ENCODE data around the gene SMIM35. TPM values are rescaled to one million over a fixed set of nuclear protein-coding genes. Genes with fewer than 3 reads are reported as not detected.

The SMIM35 gene
- polyA plus RNA-seq, 1 donor, result 0.46 TPM

GRCh38 chr11:118048472-118049370 lies 38.0 kb downstream of the SMIM35 start:
- DNase-seq, result no peak
- Histone ChIP-seq H3K27ac (ENCODE audit: low read length) (no peak overlapping the region), H3K9me3 (ENCODE audit: control insufficient read depth, low read depth, low read length) (no peaks in the 10 kb centered on the region), H3K36me3 (ENCODE audit: control insufficient read depth, insufficient read depth, low read length) (no peaks in the 10 kb centered on the region), H3K4me3 (ENCODE audit: low read length) (no peak overlapping the region), H3K27me3 (ENCODE audit: control insufficient read depth, insufficient read depth, low read length) (peaks cover 2% of the 10 kb centered on the region), H3K4me1 (ENCODE audit: control insufficient read depth, insufficient read depth, low read length) (no peaks in the 10 kb centered on the region)
- WGBS (ENCODE audit: insufficient coverage, low lambda C conversion rate), result 83% methylated on average over 3 of the region's 11 CpGs

- no peaks in the 10 kb centered on the region for H3K9me3 ChIP-seq (ENCODE audit: control insufficient read depth, low read depth, low read length)
- H3K27ac ChIP-seq (ENCODE audit: low read length), result no peak overlapping the region
- DNase-seq, result no peak
- H3K4me3 ChIP-seq (ENCODE audit: low read length), result no peak overlapping the region
- H3K27me3 ChIP-seq (ENCODE audit: control insufficient read depth, insufficient read depth, low read length), result peaks cover 2% of the 10 kb centered on the region
- no peaks in the 10 kb centered on the region for H3K36me3 ChIP-seq (ENCODE audit: control insufficient read depth, insufficient read depth, low read length)
- 92% methylated on average over 2 of the region's 4 CpGs for WGBS (ENCODE audit: insufficient coverage, low lambda C conversion rate)
- H3K4me1 ChIP-seq (ENCODE audit: control insufficient read depth, insufficient read depth, low read length), result no peaks in the 10 kb centered on the region
These were observed 39.0 kb downstream of the SMIM35 start for GRCh38 chr11:118047749-118048148.

- Histone ChIP-seq H3K27me3 (ENCODE audit: control insufficient read depth, insufficient read depth, low read length) (peaks cover 2% of the 10 kb centered on the region), H3K4me1 (ENCODE audit: control insufficient read depth, insufficient read depth, low read length) (no peaks in the 10 kb centered on the region), H3K9me3 (ENCODE audit: control insufficient read depth, low read depth, low read length) (no peaks in the 10 kb centered on the region), H3K27ac (ENCODE audit: low read length) (no peak overlapping the region), H3K36me3 (ENCODE audit: control insufficient read depth, insufficient read depth, low read length) (no peaks in the 10 kb centered on the region), H3K4me3 (ENCODE audit: low read length) (no peak overlapping the region)
- DNase-seq, result no peak
- WGBS (ENCODE audit: insufficient coverage, low lambda C conversion rate), result 100% methylated on average over 1 of the region's 8 CpGs
These were observed 39.6 kb downstream of the SMIM35 start for GRCh38 chr11:118046964-118047700.

GRCh38 chr11:118046051-118046963 lies 40.5 kb downstream of the SMIM35 start:
- no peak overlapping the region for H3K4me3 ChIP-seq (ENCODE audit: low read length)
- WGBS (ENCODE audit: insufficient coverage, low lambda C conversion rate), result no CpG with 5 or more reads among the region's 5 CpGs
- no peaks in the 10 kb centered on the region for H3K36me3 ChIP-seq (ENCODE audit: control insufficient read depth, insufficient read depth, low read length)
- peaks cover 2% of the 10 kb centered on the region for H3K27me3 ChIP-seq (ENCODE audit: control insufficient read depth, insufficient read depth, low read length)
- H3K9me3 ChIP-seq (ENCODE audit: control insufficient read depth, low read depth, low read length), result no peaks in the 10 kb centered on the region
- no peak overlapping the region for H3K27ac ChIP-seq (ENCODE audit: low read length)
- DNase-seq, result no peak
- H3K4me1 ChIP-seq (ENCODE audit: control insufficient read depth, insufficient read depth, low read length), result no peaks in the 10 kb centered on the region

GRCh38 chr11:118045191-118045590 lies 41.6 kb downstream of the SMIM35 start:
- peaks cover 2% of the 10 kb centered on the region for H3K27me3 ChIP-seq (ENCODE audit: control insufficient read depth, insufficient read depth, low read length)
- H3K36me3 ChIP-seq (ENCODE audit: control insufficient read depth, insufficient read depth, low read length), result no peaks in the 10 kb centered on the region
- no peaks in the 10 kb centered on the region for H3K4me1 ChIP-seq (ENCODE audit: control insufficient read depth, insufficient read depth, low read length)
- no peak overlapping the region for H3K27ac ChIP-seq (ENCODE audit: low read length)
- no peak for DNase-seq
- no peaks in the 10 kb centered on the region for H3K9me3 ChIP-seq (ENCODE audit: control insufficient read depth, low read depth, low read length)
- no CpG with 5 or more reads among the region's 2 CpGs for WGBS (ENCODE audit: insufficient coverage, low lambda C conversion rate)
- H3K4me3 ChIP-seq (ENCODE audit: low read length), result no peak overlapping the region

GRCh38 chr11:118042796-118043195 lies 44.0 kb downstream of the SMIM35 start:
- WGBS (ENCODE audit: insufficient coverage, low lambda C conversion rate), result 82% methylated on average over 2 of the region's 4 CpGs
- no peaks in the 10 kb centered on the region for H3K9me3 ChIP-seq (ENCODE audit: control insufficient read depth, low read depth, low read length)
- peaks cover 2% of the 10 kb centered on the region for H3K27me3 ChIP-seq (ENCODE audit: control insufficient read depth, insufficient read depth, low read length)
- H3K36me3 ChIP-seq (ENCODE audit: control insufficient read depth, insufficient read depth, low read length), result no peaks in the 10 kb centered on the region
- no peak overlapping the region for H3K27ac ChIP-seq (ENCODE audit: low read length)
- no peak overlapping the region for H3K4me3 ChIP-seq (ENCODE audit: low read length)
- H3K4me1 ChIP-seq (ENCODE audit: control insufficient read depth, insufficient read depth, low read length), result no peaks in the 10 kb centered on the region
- DNase-seq, result no peak

- no peaks in the 10 kb centered on the region for H3K9me3 ChIP-seq (ENCODE audit: control insufficient read depth, low read depth, low read length)
- no peaks in the 10 kb centered on the region for H3K4me1 ChIP-seq (ENCODE audit: control insufficient read depth, insufficient read depth, low read length)
- no peak overlapping the region for H3K4me3 ChIP-seq (ENCODE audit: low read length)
- H3K27ac ChIP-seq (ENCODE audit: low read length), result no peak overlapping the region
- DNase-seq, result no peak
- no peaks in the 10 kb centered on the region for H3K36me3 ChIP-seq (ENCODE audit: control insufficient read depth, insufficient read depth, low read length)
- no peaks in the 10 kb centered on the region for H3K27me3 ChIP-seq (ENCODE audit: control insufficient read depth, insufficient read depth, low read length)
- 83% methylated on average over 1 of the region's 1 CpG for WGBS (ENCODE audit: insufficient coverage, low lambda C conversion rate)
These were observed 44.6 kb downstream of the SMIM35 start for GRCh38 chr11:118042141-118042540.

GRCh38 chr11:118033443-118033842 lies 53.3 kb downstream of the SMIM35 start:
- H3K27ac ChIP-seq (ENCODE audit: low read length), result no peak overlapping the region
- no peak for DNase-seq
- no CpG with 5 or more reads among the region's 4 CpGs for WGBS (ENCODE audit: insufficient coverage, low lambda C conversion rate)

GRCh38 chr11:118028626-118029025 lies 58.1 kb downstream of the SMIM35 start:
- WGBS (ENCODE audit: insufficient coverage, low lambda C conversion rate), result 100% methylated on average over 1 of the region's 3 CpGs
- H3K36me3 ChIP-seq (ENCODE audit: control insufficient read depth, insufficient read depth, low read length), result no peaks in the 10 kb centered on the region
- H3K4me1 ChIP-seq (ENCODE audit: control insufficient read depth, insufficient read depth, low read length), result no peaks in the 10 kb centered on the region
- no peaks in the 10 kb centered on the region for H3K9me3 ChIP-seq (ENCODE audit: control insufficient read depth, low read depth, low read length)
- H3K27ac ChIP-seq (ENCODE audit: low read length), result no peak overlapping the region
- no peak overlapping the region for H3K4me3 ChIP-seq (ENCODE audit: low read length)
- peaks cover 8% of the 10 kb centered on the region for H3K27me3 ChIP-seq (ENCODE audit: control insufficient read depth, insufficient read depth, low read length)
- no peak for DNase-seq

More at GRCh38 chr11:118033443-118033842, 53.3 kb downstream of the SMIM35 start:
- Histone ChIP-seq H3K27me3 (ENCODE audit: control insufficient read depth, insufficient read depth, low read length) (peaks cover 4% of the 10 kb centered on the region), H3K36me3 (ENCODE audit: control insufficient read depth, insufficient read depth, low read length) (no peaks in the 10 kb centered on the region), H3K4me3 (ENCODE audit: low read length) (no peak overlapping the region), H3K9me3 (ENCODE audit: control insufficient read depth, low read depth, low read length) (no peaks in the 10 kb centered on the region), H3K4me1 (ENCODE audit: control insufficient read depth, insufficient read depth, low read length) (no peaks in the 10 kb centered on the region)

GRCh38 chr11:118027694-118028093 lies 59.1 kb downstream of the SMIM35 start:
- Histone ChIP-seq H3K27me3 (ENCODE audit: control insufficient read depth, insufficient read depth, low read length) (peaks cover 8% of the 10 kb centered on the region), H3K9me3 (ENCODE audit: control insufficient read depth, low read depth, low read length) (no peaks in the 10 kb centered on the region), H3K4me3 (ENCODE audit: low read length) (no peak overlapping the region), H3K4me1 (ENCODE audit: control insufficient read depth, insufficient read depth, low read length) (no peaks in the 10 kb centered on the region), H3K27ac (ENCODE audit: low read length) (no peak overlapping the region), H3K36me3 (ENCODE audit: control insufficient read depth, insufficient read depth, low read length) (no peaks in the 10 kb centered on the region)
- WGBS (ENCODE audit: insufficient coverage, low lambda C conversion rate), result 100% methylated on average over 1 of the region's 4 CpGs
- no peak for DNase-seq

Measured in large intestine (tissue), 3 donors.